ENCODE measurements around the gene PASK.
"Not testable (repeated sequence)": the region's sequence is repeated elsewhere in the genome, so short reads cannot be mapped to it uniquely, and the experiment has no call there.

The PASK gene

DNA sequence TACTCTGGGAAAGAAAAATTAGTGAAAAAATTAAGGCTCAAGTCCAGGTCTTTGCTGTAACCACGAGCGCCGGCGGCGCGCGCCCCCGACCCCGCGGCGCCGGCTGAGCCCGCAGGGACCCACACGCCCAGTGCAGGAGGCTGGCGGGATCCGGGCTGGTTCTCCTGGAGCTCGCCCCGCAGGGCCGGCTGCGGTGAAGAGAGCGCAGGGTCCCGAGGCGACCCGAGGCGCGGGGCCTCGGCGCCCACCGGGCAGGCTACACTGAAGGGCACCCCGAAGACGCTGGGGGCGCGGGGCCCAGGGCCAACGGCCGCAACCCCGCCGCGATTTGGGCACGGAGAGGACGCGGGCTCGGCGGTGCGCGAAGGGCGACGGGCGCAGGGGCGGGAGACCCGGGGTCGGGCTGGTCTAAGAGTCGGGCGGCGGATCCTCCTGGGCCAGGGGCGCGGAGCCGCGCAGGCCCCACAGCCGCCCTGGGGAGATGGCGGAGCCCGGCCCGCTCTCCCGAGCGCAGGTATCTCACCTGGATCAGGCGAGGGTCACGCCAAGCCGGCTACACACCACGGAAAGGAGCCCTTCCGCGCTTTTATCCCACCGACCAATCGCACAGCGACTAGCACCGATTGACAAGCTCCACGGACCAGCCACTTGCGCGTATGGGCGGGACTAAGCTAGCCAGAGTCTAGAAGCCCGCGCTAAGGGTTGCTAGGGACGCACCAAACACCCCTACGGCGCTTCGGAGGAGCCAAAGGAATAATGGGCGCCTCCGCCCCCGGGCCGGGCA lies at the start of gene PASK:
Gene PASK, minus strand, starts transcription at position 582 of the 784 bp plus-strand sequence. CDS start 6,440 bp downstream, outside the sequence.
- DNase-seq (ENCODE audit: low read depth in 2 of 2), result peak; percentile 85 to 94

- DNase-seq (ENCODE audit: low read depth in 2 of 2), result no peak
Measured at GRCh38 chr2:241198381-241199279, 49.4 kb upstream of the PASK start.

DNA sequence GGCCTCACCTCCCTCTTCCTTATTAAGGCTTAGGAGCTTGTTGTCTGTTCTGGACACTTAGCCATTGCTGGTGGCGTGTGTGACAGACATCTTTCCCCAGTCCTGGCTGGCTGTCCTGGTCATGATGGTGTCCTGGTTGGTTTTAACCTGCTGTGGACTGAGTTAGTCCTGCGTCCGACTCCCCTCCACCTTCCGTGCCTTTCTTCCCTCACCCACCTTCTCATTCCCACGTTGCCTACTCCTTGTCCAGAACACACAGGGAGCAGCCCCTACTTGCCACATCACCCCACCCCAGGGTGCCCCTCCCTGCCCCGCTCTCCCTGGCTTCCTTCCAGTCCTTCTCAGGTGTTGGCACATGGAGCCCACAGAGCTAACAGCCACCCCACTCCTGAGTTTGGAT lies 48.7 kb upstream of the PASK start:
- DNase-seq (ENCODE audit: low read depth in 2 of 2), result no peak

DNA sequence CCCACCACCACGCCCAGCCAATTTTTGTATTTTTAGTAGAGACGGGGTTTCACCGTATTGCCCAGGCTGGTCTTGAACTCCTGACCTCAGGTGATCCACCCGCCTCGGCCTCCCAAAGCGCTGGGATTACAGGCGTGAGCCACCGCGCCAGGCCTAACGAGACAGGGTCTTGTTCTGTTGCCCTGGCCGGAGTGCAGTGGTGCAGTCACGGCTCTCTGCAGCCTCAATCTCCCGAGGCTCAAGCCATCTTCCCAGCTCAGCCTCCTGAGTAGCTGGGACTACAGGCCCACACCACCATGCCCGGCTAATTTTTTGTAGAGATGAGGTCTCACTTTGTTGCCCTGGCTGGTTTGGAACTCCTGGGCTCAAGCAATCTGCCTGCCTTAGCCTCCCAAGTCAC lies 48.0 kb upstream of the PASK start:
- not testable (repeated sequence) for DNase-seq (ENCODE audit: low read depth in 2 of 2)

- DNase-seq (ENCODE audit: low read depth in 2 of 2), result no peak
Measured at GRCh38 chr2:241195506-241196130, 46.3 kb upstream of the PASK start.

DNA sequence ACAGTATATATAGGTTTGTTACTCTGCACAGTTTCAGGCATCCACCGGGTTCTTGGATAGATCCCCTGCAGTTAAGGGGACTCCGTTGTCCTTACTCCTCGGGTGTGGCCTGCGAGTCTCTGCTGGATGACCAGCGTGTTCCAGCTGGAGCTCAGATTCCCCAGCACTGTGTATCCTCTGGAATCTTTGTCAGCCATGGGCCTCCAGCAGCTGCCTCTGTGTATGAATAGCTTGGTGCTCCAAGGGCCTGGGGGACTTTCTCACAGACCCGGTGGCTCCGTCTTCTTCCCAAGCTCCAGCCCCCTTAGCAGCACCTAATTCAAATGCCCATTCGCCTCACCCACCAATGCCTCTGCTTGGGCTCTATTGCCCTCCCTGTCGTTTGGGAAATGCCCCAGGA lies 45.5 kb upstream of the PASK start:
- DNase-seq (ENCODE audit: low read depth in 2 of 2), result no peak

DNA sequence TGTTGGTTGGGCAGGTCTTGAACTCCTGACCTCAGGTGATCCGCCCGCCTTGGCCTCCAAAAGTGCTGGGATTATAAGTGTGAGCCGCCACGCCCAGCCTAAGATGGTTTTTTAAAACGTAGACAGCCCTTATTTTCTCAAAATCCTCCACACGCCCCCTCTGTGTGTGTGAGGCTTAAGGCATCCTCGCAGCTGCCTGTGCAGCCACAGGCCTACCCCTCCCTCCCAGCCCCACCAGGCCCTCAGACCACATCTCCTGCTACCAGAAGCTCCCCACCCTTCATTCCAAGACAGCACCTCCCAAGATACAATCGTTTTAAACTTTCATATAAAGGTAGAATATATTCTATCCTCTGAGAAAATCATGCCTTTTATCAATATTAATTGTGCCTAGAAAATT lies 44.0 kb upstream of the PASK start:
- no peak for DNase-seq (ENCODE audit: low read depth in 2 of 2)

DNA sequence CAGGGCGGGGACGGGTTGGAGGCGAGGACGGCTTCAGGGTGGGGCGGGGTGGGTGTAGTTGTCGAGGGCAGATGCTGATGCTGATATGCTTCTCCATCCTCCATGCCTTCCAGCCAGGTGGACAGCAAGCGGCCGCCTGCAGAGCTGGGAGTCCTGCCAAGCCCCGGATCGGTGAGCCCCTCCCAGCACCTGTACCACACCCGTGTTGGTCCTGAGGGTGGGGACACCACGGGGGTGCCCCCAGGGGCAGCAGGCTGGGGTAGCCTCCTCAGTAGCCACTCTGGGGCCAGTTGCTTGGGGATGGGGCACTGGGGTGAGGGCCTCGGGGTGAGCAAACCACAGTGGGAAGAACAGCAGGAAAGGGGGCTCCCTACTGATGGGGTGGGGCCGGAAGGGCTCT lies 41.8 kb upstream of the PASK start:
- DNase-seq (ENCODE audit: low read depth in 2 of 2), result no peak

GRCh38 chr2:241190291-241190981 lies 41.2 kb upstream of the PASK start:
- DNase-seq (ENCODE audit: low read depth in 2 of 2), result no peak

GRCh38 chr2:241189856-241190201 lies 40.6 kb upstream of the PASK start:
- no peak for DNase-seq (ENCODE audit: low read depth in 2 of 2)

GRCh38 chr2:241189093-241189855 lies 40.0 kb upstream of the PASK start:
- DNase-seq (ENCODE audit: low read depth in 2 of 2), result no peak

GRCh38 chr2:241188361-241189092 lies 39.3 kb upstream of the PASK start, which contains the start of gene ANO7:
Gene ANO7, plus strand, starts transcription at chr2:241188677. Its CDS starts 1,387 bp downstream, at chr2:241190064.
- no peak for DNase-seq (ENCODE audit: low read depth in 2 of 2)

DNA sequence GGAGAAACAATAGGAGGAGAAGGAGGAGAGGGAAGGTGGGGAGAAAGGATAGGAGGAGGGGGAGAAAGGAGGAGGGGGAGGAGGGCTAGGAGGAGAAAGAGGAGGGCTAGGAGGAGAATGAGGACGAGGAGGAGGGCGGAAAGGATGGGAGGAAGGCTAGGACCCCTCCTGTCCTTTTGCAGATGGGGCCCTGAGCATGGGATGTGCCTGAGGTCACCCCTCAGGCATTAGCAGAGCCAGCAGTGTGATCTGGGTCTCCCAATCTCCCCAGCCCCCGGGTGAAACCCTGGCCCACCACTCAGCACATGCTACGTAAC lies 38.6 kb upstream of the PASK start:
- no peak for DNase-seq (ENCODE audit: low read depth in 2 of 2)

- no peak for DNase-seq (ENCODE audit: low read depth in 2 of 2)
Measured at GRCh38 chr2:241187101-241187917, 38.0 kb upstream of the PASK start.

DNA sequence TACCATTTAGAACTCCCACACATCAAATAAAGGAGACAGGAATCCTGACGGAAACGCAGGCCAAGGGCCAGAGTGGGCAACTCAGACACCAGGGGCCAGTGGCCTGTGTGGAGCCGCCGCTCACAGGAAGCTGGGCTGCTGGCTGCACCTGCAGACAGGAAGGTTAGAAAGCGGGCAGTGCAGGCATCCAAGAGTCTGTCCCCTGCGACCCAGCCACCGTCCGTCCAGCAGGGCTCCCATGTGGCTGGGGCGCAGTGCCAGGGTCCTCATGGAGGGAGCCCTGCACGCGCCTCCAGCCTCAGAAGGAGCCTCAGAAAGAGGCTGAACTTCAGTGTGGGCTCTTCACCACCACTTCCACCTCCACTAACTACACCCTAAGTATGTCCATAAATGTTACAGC lies 36.7 kb upstream of the PASK start:
- DNase-seq (ENCODE audit: low read depth in 2 of 2), result no peak

DNA sequence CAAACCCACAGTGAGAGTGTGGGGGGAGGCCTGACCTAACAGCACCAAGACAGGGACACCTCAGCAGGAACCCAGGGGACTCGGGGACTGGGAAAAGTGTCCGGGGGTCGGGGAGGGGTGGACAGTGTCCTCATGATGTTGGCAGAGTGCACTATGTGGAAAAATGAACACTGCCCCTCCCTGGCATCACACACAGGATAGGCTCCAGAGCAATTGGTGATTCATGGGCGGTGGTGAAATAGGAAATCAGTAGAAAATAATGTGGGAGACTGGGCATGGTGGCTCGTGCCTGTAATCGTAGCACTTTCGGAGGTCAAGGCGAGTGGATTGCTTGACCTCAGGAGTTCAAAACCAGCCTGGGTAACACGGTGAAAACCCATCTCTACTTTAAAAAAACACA lies 35.6 kb upstream of the PASK start:
- DNase-seq (ENCODE audit: low read depth in 2 of 2), result no peak

GRCh38 chr2:241183221-241183620 lies 33.9 kb upstream of the PASK start:
- DNase-seq (ENCODE audit: low read depth in 2 of 2), result no peak

DNA sequence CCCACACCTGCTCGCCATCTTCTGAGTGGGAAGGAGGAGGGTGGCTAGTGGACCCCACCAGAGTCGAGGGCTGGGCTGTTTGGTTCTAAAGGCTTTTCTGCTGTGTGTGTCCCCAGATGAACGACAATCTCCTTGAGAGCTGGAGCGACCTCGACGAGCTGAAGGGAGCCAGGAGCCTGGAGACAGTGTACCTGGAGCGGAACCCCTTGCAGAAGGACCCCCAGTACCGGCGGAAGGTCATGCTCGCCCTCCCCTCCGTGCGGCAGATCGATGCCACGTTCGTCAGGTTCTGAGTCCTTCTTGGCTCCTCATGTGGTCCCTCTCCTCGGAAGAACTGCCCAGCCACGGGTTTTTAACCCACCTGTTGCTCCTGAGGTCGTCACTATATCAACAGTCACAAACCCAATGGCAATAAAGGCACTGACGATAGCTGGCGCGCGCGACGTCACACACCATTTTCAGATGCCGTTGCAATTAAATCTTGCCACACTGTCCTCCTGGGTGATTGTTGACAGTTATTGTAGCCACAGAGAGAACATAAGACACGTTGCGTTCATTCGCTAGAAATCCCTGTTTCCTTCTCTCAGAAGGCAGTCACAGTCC lies 33.4 kb upstream of the PASK start:
- DNase-seq (ENCODE audit: low read depth in 2 of 2), result no peak

DNA sequence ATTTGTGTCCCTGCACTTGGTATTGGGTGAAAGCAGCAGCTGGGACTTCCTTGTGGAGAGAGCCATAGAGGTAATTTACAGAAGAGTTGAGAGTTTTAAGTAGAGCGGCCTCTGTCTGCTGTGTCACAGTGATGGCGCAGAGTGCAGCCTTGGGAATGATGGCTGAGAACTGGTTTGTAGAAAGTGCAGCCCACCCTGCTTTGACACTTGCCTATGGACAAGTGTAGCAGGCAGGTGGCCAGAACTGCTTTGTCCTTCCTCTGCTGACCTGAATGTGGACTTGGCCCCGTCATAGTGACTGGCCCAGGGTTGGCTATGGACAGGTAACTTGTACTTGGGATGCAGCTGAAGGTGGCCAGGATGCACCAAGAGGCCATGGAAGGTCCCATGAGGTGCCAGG lies 32.9 kb upstream of the PASK start:
- no peak for DNase-seq (ENCODE audit: low read depth in 2 of 2)

All from stimulated activated CD8-positive, alpha-beta memory T cell treated with anti-CD3 and anti-CD28 coated beads, Interleukin-2, amount 100 ng/mL, for 48 hours (primary cell).